K562 (cell line): ENCODE data around the gene RAB5B. TPM values are rescaled to one million over a fixed set of nuclear protein-coding genes. Genes with fewer than 3 reads are reported as not detected.

Experiments
- ARID1B ChIP-seq: fragments of 450-650 bp; IDR thresholded peaks from 2 replicates; pipeline ENCODE4 v1.6.1; 2016; ENCODE audit warnings: antibody characterized with exemption, mild to moderate bottlenecking, inconsistent platforms
- ATF1 ChIP-seq, 2 experiments: fragments of 450-650 bp in 1 of 2; IDR thresholded peaks; 2 replicates each; pipeline ENCODE4 v1.6.1; 2016; ENCODE audit warnings: missing compliant biosample characterization in 1 of 2, missing genetic modification characterization in 1 of 2
- BRD4 ChIP-seq: fragments of 200-600 bp; sonication (generic); IDR thresholded peaks from 2 replicates; pipeline ENCODE4 v1.6.1; 2017; ENCODE audit warnings: inconsistent platforms
- CSDE1 ChIP-seq, 2 experiments: fragments of 450-650 bp; IDR thresholded peaks; 2 replicates each; pipeline ENCODE4 v1.6.1; 2016; ENCODE audit warnings: mild to moderate bottlenecking in 1 of 2
- CTBP1 ChIP-seq: fragments of 450-650 bp; IDR thresholded peaks from 2 replicates; pipeline ENCODE4 v1.6.1; 2016; ENCODE audit warnings: borderline replicate concordance
- ESRRA ChIP-seq: fragments of 450-650 bp; IDR thresholded peaks from 2 replicates; pipeline ENCODE4 v1.6.1; 2014; ENCODE audit warnings: low read depth, mild to moderate bottlenecking, moderate library complexity, borderline replicate concordance
- NR2C1 ChIP-seq, 2 experiments: fragments of 450-650 bp; IDR thresholded peaks; 2 replicates each; pipeline ENCODE4 v1.6.1; 2017; ENCODE audit warnings: mild to moderate bottlenecking in 2 of 2, antibody characterized with exemption in 1 of 2, inconsistent platforms in 1 of 2, missing compliant biosample characterization in 1 of 2, missing genetic modification characterization in 1 of 2
- PHB2 ChIP-seq: fragments of 450-650 bp; IDR thresholded peaks from 2 replicates; pipeline ENCODE4 v1.6.1; 2017; ENCODE audit warnings: low read depth
- PML ChIP-seq: IDR thresholded peaks from 2 replicates; pipeline ENCODE4 v1.6.1; 2012; ENCODE audit warnings: low read length, inconsistent platforms
- PRDM10 ChIP-seq: fragments of 450-650 bp; IDR thresholded peaks from 2 replicates; pipeline ENCODE4 v1.6.1; 2018; ENCODE audit not compliant: partially characterized antibody
- RAD21 ChIP-seq, 2 experiments: fragments of 250-450 bp in 1 of 2; fragments of 450-650 bp in 1 of 2; sonication (Bioruptor Pico) in 1 of 2; formaldehyde crosslinking in 1 of 2; IDR thresholded peaks in 1 of 2; conservative IDR thresholded peaks in 1 of 2; 2 replicates each; pipeline versions ENCODE4 v1.4.0 to v1.8.0; 2020 to 2022; ENCODE audit warnings: mild to moderate bottlenecking in 2 of 2, moderate library complexity in 1 of 2
- SMAD4 ChIP-seq: fragments of 250-450 bp; sonication (Bioruptor Pico); conservative IDR thresholded peaks from 2 replicates; pipeline ENCODE4 v1.8.0; 2021; ENCODE audit warnings: inconsistent platforms, mild to moderate bottlenecking, moderate library complexity
- TAF1 ChIP-seq: IDR thresholded peaks from 2 replicates; pipeline ENCODE4 v1.6.1; 2011; ENCODE audit warnings: mild to moderate bottlenecking, low read length, moderate library complexity; ENCODE audit not compliant: insufficient read depth, control insufficient read depth, severe bottlenecking; ENCODE audit errors: extremely low read depth
- THAP12 ChIP-seq: fragments of 250-450 bp; sonication (Bioruptor Pico); IDR thresholded peaks from 2 replicates; pipeline ENCODE4 v1.9.0; 2021; ENCODE audit warnings: mild to moderate bottlenecking, inconsistent platforms
- TOE1 ChIP-seq, 2 experiments: fragments of 450-650 bp in 1 of 2; sonication (generic) in 1 of 2; formaldehyde crosslinking in 1 of 2; IDR thresholded peaks; 2 replicates each; pipeline versions ENCODE4 v1.7.1 to v1.8.0; 2016 to 2022; ENCODE audit warnings: borderline replicate concordance in 2 of 2, mild to moderate bottlenecking in 2 of 2, antibody characterized with exemption in 1 of 2, inconsistent platforms in 1 of 2, low read depth in 1 of 2, missing genetic modification reagents in 1 of 2, moderate library complexity in 1 of 2
- ZBTB33 ChIP-seq: sonication (generic); formaldehyde crosslinking; IDR thresholded peaks from 2 replicates; pipeline ENCODE4 v1.8.1; 2023; ENCODE audit warnings: mild to moderate bottlenecking, missing genetic modification reagents
- ZNF76 ChIP-seq: fragments of 250-450 bp; sonication (Bioruptor Pico); IDR thresholded peaks from 2 replicates; pipeline ENCODE4 v1.4.0; 2020; ENCODE audit warnings: mild to moderate bottlenecking, moderate library complexity, borderline replicate concordance
- polyA plus RNA-seq, 8 experiments: library from polyadenylated mRNA; depleted of rRNA in 4 of 8; stranded (reverse) in 5 of 8; unstranded in 3 of 8; fragments of >200 nt; fragmentation: Nextera tagmentation in 2 of 8; fragmentation: Illumina TruSeq in 1 of 8; extraction: Ambion mirVana in 2 of 8; extraction: Trizol in 1 of 8; gene quantifications; 2 replicates each; pipeline versions ENCODE4 v1.2.1 to v1.2.3, GENCODE V29; 2011 to 2014; ENCODE audit warnings: inconsistent platforms in 1 of 8, missing spikeins in 1 of 8
- total RNA-seq, 7 experiments: library from RNA; depleted of rRNA in 6 of 7; stranded (reverse); fragments of >200 nt in 6 of 7; fragmentation: Illumina TruSeq in 2 of 7; extraction: Trizol in 2 of 7; gene quantifications; 2 replicates each; pipeline versions ENCODE4 v1.2.1 to v1.2.3, GENCODE V29; 2011 to 2021; ENCODE audit warnings: low replicate concordance in 1 of 7

RAB5B gene
- total and polyA plus RNA-seq, 9 of the 15 experiments (the other 6 are each of a cell fraction or from before 2014, with no cell fraction given), result 6.8 to 73.8 (median 25.2) TPM

GRCh38 chr12:55927588-55928502 lies 46.0 kb upstream of the RAB5B start, which contains the start of gene PYM1 (continued):
- TF ChIP-seq CSDE1 (IDR thresholded peaks at IDR 0.05), result no peak
- peak; percentile 23; the same call in 1 of the 2 replicates for TF ChIP-seq ESRRA
- TF ChIP-seq PHB2, result no peak
- TF ChIP-seq TAF1, result peak; percentile 80
- 0 out of 2 replicates have a peak, but pooled peaks have one; percentile 22 for TF ChIP-seq BRD4
- TF ChIP-seq RAD21 (CRISPR knock-in tag; conservative IDR thresholded peaks at IDR 0.05 in 1 of 2, IDR thresholded peaks at IDR 0.05 in 1 of 2), result no peak
- peak; percentile 91 for TF ChIP-seq NR2C1 (IDR thresholded peaks at IDR 0.05)
- TF ChIP-seq NR2C1 (tag; IDR thresholded peaks at IDR 0.05), result peak; percentile 94
- TF ChIP-seq PML, result peak; percentile 43; the same call in 1 of the 2 replicates
- peak; percentile 17; the same call in 1 of the 2 replicates for TF ChIP-seq TOE1 (IDR thresholded peaks at IDR 0.05; ENCODE audit: borderline replicate concordance)
- TF ChIP-seq TOE1 (CRISPR knock-in tag; IDR thresholded peaks at IDR 0.05; ENCODE audit: borderline replicate concordance, low read depth), result 0 out of 2 replicates have a peak, but pooled peaks have one; percentile 62
- TF ChIP-seq SMAD4 (CRISPR knock-in tag), result peak; percentile 39; the same call in 1 of the 2 replicates
- TF ChIP-seq ZBTB33 (CRISPR knock-in tag), result 0 out of 2 replicates have a peak, but pooled peaks have one; percentile 28
- peak; percentile 46; the same call in 1 of the 2 replicates for TF ChIP-seq ARID1B
- no peak for TF ChIP-seq ATF1 (CRISPR knock-in tag; IDR thresholded peaks at IDR 0.05)
- TF ChIP-seq ATF1 (tag; IDR thresholded peaks at IDR 0.05), result peak; percentile 30
- TF ChIP-seq THAP12 (CRISPR knock-in tag), result peak; percentile 42; the same call in 1 of the 2 replicates
- peak; percentile 59; the same call in 1 of the 2 replicates for TF ChIP-seq CTBP1
- peak; percentile 61 for TF ChIP-seq PRDM10
- no peak for TF ChIP-seq ZNF76 (CRISPR knock-in tag)
